IMR-90 (cell line): ENCODE results near the gene AMFR. TPM values are rescaled to one million over a fixed set of nuclear protein-coding genes. Genes with fewer than 3 reads are reported as not detected.

ENCODE experiments used
- ATAC-seq: fragments of 200-7000 bp; cut with Tn5 transposase; 2 replicates; pipeline ENCODE4 v1.9.1; 2020; ENCODE audit warnings: low read depth, mild to moderate bottlenecking, moderate library complexity
- BruUV-seq: library from RNA; stranded (reverse); fragments of 400-500 nt; replicated peaks from 2 replicates; lab custom pipeline; 2021; lab: Mats Ljungman, UMichigan
- CTCF ChIA-PET: fragments of 300-600 bp; formaldehyde crosslinking; extraction: SDS; loops from one replicate; lab custom pipeline; 2021; ENCODE audit warnings: antibody characterized with exemption; lab: Yijun Ruan, JAX
- POLR2A ChIA-PET: fragments of 300-600 bp; sonication (Branson Sonifier 250); formaldehyde crosslinking; loops from one replicate; lab custom pipeline; 2022; ENCODE audit warnings: antibody characterized with exemption; ENCODE audit not compliant: unreplicated experiment; lab: Charles Lee
- DNase-seq: peaks from one replicate; pipeline ENCODE4 v3.0.0; 2013
- H2AFZ ChIP-seq: replicated peaks from 2 replicates; pipeline ENCODE3; 2013; ENCODE audit warnings: low read length, mild to moderate bottlenecking; ENCODE audit not compliant: poor library complexity
- H2AK5ac ChIP-seq: 2 replicates; pipeline ENCODE4 v1.6.1; 2013; ENCODE audit warnings: low read depth, low read length, inconsistent platforms
- H2AK9ac ChIP-seq: replicated peaks from 2 replicates; pipeline ENCODE3; 2013; ENCODE audit warnings: mild to moderate bottlenecking, low read depth, low read length, moderate library complexity; ENCODE audit not compliant: poor library complexity
- H2BK120ac ChIP-seq: 2 replicates; pipeline ENCODE4 v1.6.1; 2013; ENCODE audit warnings: low read depth, low read length, inconsistent platforms
- H2BK15ac ChIP-seq: 3 replicates; pipeline ENCODE4 v1.6.1; 2013; ENCODE audit warnings: low read depth, low read length, inconsistent platforms
- H2BK20ac ChIP-seq: 2 replicates; pipeline ENCODE4 v1.6.1; 2013; ENCODE audit warnings: low read depth, mild to moderate bottlenecking, inconsistent platforms, low read length, moderate library complexity
- H2BK5ac ChIP-seq: 2 replicates; pipeline ENCODE4 v1.6.1; 2013; ENCODE audit warnings: mild to moderate bottlenecking, low read depth, low read length, inconsistent platforms; ENCODE audit not compliant: poor library complexity, severe bottlenecking
- H3K14ac ChIP-seq: replicated peaks from 2 replicates; pipeline ENCODE4 v1.6.1; 2013; ENCODE audit warnings: low read depth, low read length, inconsistent platforms
- H3K18ac ChIP-seq: 2 replicates; pipeline ENCODE4 v1.6.1; 2013; ENCODE audit warnings: low read depth, low read length, control low read depth
- H3K23ac ChIP-seq: 2 replicates; pipeline ENCODE4 v1.6.1; 2013; ENCODE audit warnings: low read depth, low read length, inconsistent platforms
- H3K27ac ChIP-seq: 2 replicates; pipeline ENCODE4 v1.5.1; 2013; ENCODE audit warnings: mild to moderate bottlenecking, control low read depth, low read length; ENCODE audit not compliant: insufficient read depth
- H3K27me3 ChIP-seq: 2 replicates; pipeline ENCODE4 v1.6.1; 2013; ENCODE audit warnings: low read length; ENCODE audit not compliant: control insufficient read depth, insufficient read depth
- H3K36me3 ChIP-seq: 2 replicates; pipeline ENCODE4 v1.6.1; 2013; ENCODE audit warnings: low read length, mixed read lengths; ENCODE audit not compliant: control insufficient read depth, insufficient read depth
- H3K4ac ChIP-seq: 2 replicates; pipeline ENCODE4 v1.6.1; 2013; ENCODE audit warnings: low read depth, low read length, inconsistent platforms
- H3K4me1 ChIP-seq: 2 replicates; pipeline ENCODE4 v1.6.1; 2013; ENCODE audit warnings: low read length, mixed read lengths; ENCODE audit not compliant: control insufficient read depth, insufficient read depth
- H3K4me2 ChIP-seq: 2 replicates; pipeline ENCODE4 v1.6.1; 2013; ENCODE audit warnings: low read depth, mild to moderate bottlenecking, control low read depth, low read length, moderate library complexity
- H3K4me3 ChIP-seq: 2 replicates; pipeline ENCODE4 v1.5.1; 2013; ENCODE audit warnings: low read depth, mild to moderate bottlenecking, control low read depth, low read length, moderate library complexity; ENCODE audit not compliant: insufficient read depth
- H3K56ac ChIP-seq: 2 replicates; pipeline ENCODE4 v1.6.1; 2013; ENCODE audit warnings: low read length, inconsistent platforms; ENCODE audit not compliant: insufficient read depth; ENCODE audit errors: extremely low read depth
- H3K79me1 ChIP-seq, 2 experiments: 2 replicates each; pipeline ENCODE4 v1.6.1; 2013; ENCODE audit warnings: low read length in 2 of 2, inconsistent platforms in 1 of 2, low read depth in 1 of 2
- H3K9ac ChIP-seq: 2 replicates; pipeline ENCODE4 v1.6.1; 2013; ENCODE audit warnings: low read depth, low read length, control low read depth
- H3K9me1 ChIP-seq: 2 replicates; pipeline ENCODE4 v1.6.1; 2013; ENCODE audit warnings: low read length, inconsistent platforms; ENCODE audit not compliant: insufficient read depth
- H3K9me3 ChIP-seq: 2 replicates; pipeline ENCODE4 v1.6.1; 2013; ENCODE audit warnings: low read length; ENCODE audit not compliant: control insufficient read depth, insufficient read depth
- H4K20me1 ChIP-seq: 2 replicates; pipeline ENCODE4 v1.6.1; 2013; ENCODE audit warnings: low read length, inconsistent platforms; ENCODE audit not compliant: insufficient read depth
- H4K5ac ChIP-seq: 2 replicates; pipeline ENCODE4 v1.6.1; 2013; ENCODE audit warnings: mild to moderate bottlenecking, low read depth, low read length, control low read depth
- H4K8ac ChIP-seq, 2 experiments: 2 replicates each; pipeline ENCODE4 v1.6.1; 2013; ENCODE audit warnings: low read depth in 2 of 2, low read length in 2 of 2, control low read depth in 1 of 2, inconsistent platforms in 1 of 2
- H4K91ac ChIP-seq: 2 replicates; pipeline ENCODE4 v1.6.1; 2013; ENCODE audit warnings: low read depth, low read length, inconsistent platforms; ENCODE audit not compliant: insufficient read depth
- BHLHE40 ChIP-seq: fragments of 150-350 bp; IDR thresholded peaks from 2 replicates; pipeline ENCODE4 v1.6.1; 2016; ENCODE audit warnings: mild to moderate bottlenecking, low read depth, low read length
- MAZ ChIP-seq: IDR thresholded peaks from 2 replicates; pipeline ENCODE4 v1.6.1; 2012; ENCODE audit warnings: low read depth, mild to moderate bottlenecking, low read length, improper control_type of control experiment, moderate library complexity, borderline replicate concordance
- whole genome bisulfite sequencing, 2 experiments: methylation state at CpG; one replicate each; pipeline versions ENCODE4 v1.1.5 to v1.1.7; 2013; ENCODE audit warnings: missing lambda C conversion rate in 2 of 2; ENCODE audit not compliant: insufficient read length in 1 of 2; ENCODE audit errors: extremely low coverage in 2 of 2; 5-methylcytosine and 5-hydroxymethylcytosine counted together
- dilution Hi-C: fragments of 300-500 bp; cut with HindIII; formaldehyde crosslinking; loops from one replicate; pipeline ENCODE4 v1.14.3; 2018; ENCODE audit warnings: low sequenced_read_pairs; ENCODE audit not compliant: unreplicated experiment
- in situ Hi-C: fragments of 300-500 bp; cut with MboI; formaldehyde crosslinking; loops from 3 replicates; pipeline ENCODE4 v1.14.3; 2019; ENCODE audit warnings: low sequenced_read_pairs, inconsistent platforms, mixed read lengths
- intact Hi-C: fragments of 100-400 bp; cut with micrococcal nuclease; formaldehyde crosslinking; loops from 2 replicates; pipeline ENCODE4 v1.10.0; 2022
- polyA plus RNA-seq, 3 experiments: library from polyadenylated mRNA; depleted of rRNA; stranded (reverse); fragments of >200 nt; gene quantifications; 2 replicates each; pipeline ENCODE4 v1.2.3, GENCODE V29; 2012; ENCODE audit warnings: low replicate concordance in 1 of 3
- total RNA-seq: library from RNA; depleted of rRNA; stranded (reverse); fragments of >200 nt; gene quantifications from 2 replicates; pipeline ENCODE4 v1.2.3, GENCODE V29; 2012

AMFR gene
- total and polyA plus RNA-seq, 2 of the 4 experiments (the other 2 are of a cell fraction), result 60.7 to 216 TPM

GRCh38 chr16:56470666-56471065 lies 45.3 kb upstream of the AMFR start:
- H3K9me1 ChIP-seq, result no peaks in the 10 kb centered on the region
- TF ChIP-seq MAZ (no peak), BHLHE40 (no peak)
- dilution Hi-C loops (no loop called here), in situ Hi-C loops (no loop called here), intact Hi-C loops (loop anchor here (2.0 kb wide), 1 partner anchor 14 kb away; no protein-coding TSS in a partner anchor)
- peaks cover 3 to 7% of the 10 kb centered on the region in 2 experiments; a peak in 3 of 4 replicates for H3K79me1 ChIP-seq
- H3K36me3 ChIP-seq, result peaks cover 53% of the 10 kb centered on the region
- no peak overlapping the region for H2BK20ac ChIP-seq
- no peak overlapping the region for H3K14ac ChIP-seq
- H3K23ac ChIP-seq, result no peak overlapping the region
- H3K56ac ChIP-seq, result no peak overlapping the region
- no peak for ATAC-seq
- H2BK120ac ChIP-seq, result no peak overlapping the region
- H3K18ac ChIP-seq, result no peak overlapping the region
- no peak overlapping the region for H3K4me3 ChIP-seq
- no TSS peak for BruUV-seq
- H3K27me3 ChIP-seq, result no peaks in the 10 kb centered on the region
- ChIA-PET CTCF (interaction anchor here (1.0 kb wide), 1 partner anchor 231 kb away, joined by 4 read pairs; no protein-coding TSS in a partner anchor), POLR2A (no interaction called here)
- H2AK5ac ChIP-seq, result no peak overlapping the region
- no peak overlapping the region for H2BK5ac ChIP-seq
- H3K4me2 ChIP-seq, result no peak overlapping the region
- H4K8ac ChIP-seq, result no peak overlapping the region
- H4K5ac ChIP-seq, result no peak overlapping the region
- WGBS, 2 experiments, result no CpG with 5 or more reads among the region's 1 CpG
- no peaks in the 10 kb centered on the region for H3K9me3 ChIP-seq
- H3K4ac ChIP-seq, result no peak overlapping the region
- H2AK9ac ChIP-seq, result no peak overlapping the region
- DNase-seq, result no peak
- H3K27ac ChIP-seq, result no peak overlapping the region
- H3K4me1 ChIP-seq, result no peaks in the 10 kb centered on the region
- no peak overlapping the region for H2AFZ ChIP-seq
- H3K9ac ChIP-seq, result no peak overlapping the region
- H4K20me1 ChIP-seq, result no peaks in the 10 kb centered on the region
- H2BK15ac ChIP-seq, result no peak overlapping the region
- no peak overlapping the region for H4K91ac ChIP-seq
